Upper lobe of left lung (tissue), 6 donors: Measurements from ENCODE around the gene QPRT. TPM values are rescaled to one million over a fixed set of nuclear protein-coding genes. Genes with fewer than 3 reads are reported as not detected.
"Not testable (repeated sequence)": the region's sequence is repeated elsewhere in the genome, so short reads cannot be mapped to it uniquely, and the experiment has no call there.

Experiments used
- ATAC-seq, 2 donors: fragments of 200-7000 bp; cut with Tn5 transposase; one replicate each; pipeline ENCODE4 v1.9.1; 2022; ENCODE audit warnings: mild to moderate bottlenecking in 2 of 2, moderate library complexity in 2 of 2; ENCODE audit not compliant: low FRiP score in 2 of 2
- DNase-seq, 2 donors: peaks; one replicate each; pipeline ENCODE4 v3.0.0-alpha.2; 2019 to 2020
- H3K27ac ChIP-seq, 4 donors: fragments of 200-600 bp; sonication (generic); one replicate each; pipeline ENCODE4 v1.5.1; 2016 to 2019
- H3K27me3 ChIP-seq, 4 donors: fragments of 200-600 bp; sonication (generic); one replicate each; pipeline ENCODE4 v1.5.1; 2017 to 2019
- H3K36me3 ChIP-seq, 4 donors: fragments of 200-600 bp; sonication (generic); one replicate each; pipeline ENCODE4 v1.5.1; 2016 to 2019
- H3K4me1 ChIP-seq, 4 donors: fragments of 200-600 bp; sonication (generic); one replicate each; pipeline ENCODE4 v1.5.1; 2018 to 2019
- H3K4me3 ChIP-seq, 4 donors: fragments of 200-600 bp; sonication (generic); one replicate each; pipeline ENCODE4 v1.5.1; 2017 to 2019; ENCODE audit warnings: mild to moderate bottlenecking in 2 of 4, moderate library complexity in 1 of 4
- H3K9me3 ChIP-seq, 4 donors: fragments of 200-600 bp; sonication (generic); one replicate each; pipeline ENCODE4 v1.5.1; 2018 to 2019
- EP300 ChIP-seq, 4 donors: sonication (generic); formaldehyde crosslinking; IDR thresholded peaks; one replicate each; pipeline ENCODE4 v1.5.1; 2017; ENCODE audit warnings: antibody characterized with exemption in 4 of 4, control low read depth in 2 of 4
- POLR2A ChIP-seq, 4 donors: fragments of 450-650 bp; IDR thresholded peaks; one replicate each; pipeline ENCODE4 v1.5.1; 2016 to 2017; ENCODE audit warnings: antibody characterized with exemption in 4 of 4, mild to moderate bottlenecking in 2 of 4
- POLR2AphosphoS5 ChIP-seq, 2 donors: sonication (generic); formaldehyde crosslinking; IDR thresholded peaks; one replicate each; pipeline ENCODE4 v1.5.1; 2017; ENCODE audit warnings: antibody characterized with exemption in 2 of 2
- WGBS, 2 donors: methylation state at CpG; one replicate each; pipeline ENCODE4 v1.1.5; 2017 to 2018; 5-methylcytosine and 5-hydroxymethylcytosine counted together
- total RNA-seq, 6 donors: library from RNA; depleted of rRNA in 4 of 6; stranded (reverse); fragments of >200 nt in 4 of 6; gene quantifications; one replicate each; pipeline versions ENCODE4 v1.1.0 to v1.2.1, GENCODE V29; 2016 to 2021
- TF ChIP-seq, protein P1 (sequence below), 6 experiments: fragments of 450-650 bp in 4 of 6; fragments of 200-600 bp in 2 of 6; sonication (generic) in 2 of 6; IDR thresholded peaks; one replicate each; pipeline ENCODE4 v1.5.1; 2016 to 2019; ENCODE audit warnings: antibody characterized with exemption in 6 of 6
- donor health status: DM: no; HTN: no; CAD: no; lungs with moderate emphysema.
- donor health status: DM: no; HTN: yes; CAD: no; lungs with severe emphysema.

The QPRT gene
- total RNA-seq, 6 donors from 2014 or later = 4.8 to 17.8 (median 9.8) TPM

DNA sequence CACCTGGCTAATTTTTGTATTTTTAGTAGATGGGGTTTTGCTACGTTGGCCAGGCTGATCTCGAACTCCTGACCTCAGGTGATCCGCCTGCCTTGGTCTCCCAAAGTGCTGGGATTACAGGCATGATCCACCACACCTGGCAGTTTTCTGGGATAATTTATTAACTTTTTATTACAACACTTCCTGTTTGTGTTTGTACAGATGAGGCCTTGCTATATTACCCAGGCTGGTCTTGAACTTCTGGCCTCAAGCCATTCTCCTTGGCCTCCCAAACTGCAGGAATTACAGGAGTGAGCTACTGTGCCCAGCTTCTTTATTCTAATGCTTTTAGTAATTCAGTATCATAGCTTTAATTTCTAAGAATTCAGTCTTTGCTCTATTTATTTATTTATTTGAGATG, 32.0 kb upstream of the QPRT start:
- 82 to 100% methylated on average over 3 of the region's 3 CpGs for WGBS, 2 donors
- DNase-seq = no peak
- no peak for ATAC-seq

DNA sequence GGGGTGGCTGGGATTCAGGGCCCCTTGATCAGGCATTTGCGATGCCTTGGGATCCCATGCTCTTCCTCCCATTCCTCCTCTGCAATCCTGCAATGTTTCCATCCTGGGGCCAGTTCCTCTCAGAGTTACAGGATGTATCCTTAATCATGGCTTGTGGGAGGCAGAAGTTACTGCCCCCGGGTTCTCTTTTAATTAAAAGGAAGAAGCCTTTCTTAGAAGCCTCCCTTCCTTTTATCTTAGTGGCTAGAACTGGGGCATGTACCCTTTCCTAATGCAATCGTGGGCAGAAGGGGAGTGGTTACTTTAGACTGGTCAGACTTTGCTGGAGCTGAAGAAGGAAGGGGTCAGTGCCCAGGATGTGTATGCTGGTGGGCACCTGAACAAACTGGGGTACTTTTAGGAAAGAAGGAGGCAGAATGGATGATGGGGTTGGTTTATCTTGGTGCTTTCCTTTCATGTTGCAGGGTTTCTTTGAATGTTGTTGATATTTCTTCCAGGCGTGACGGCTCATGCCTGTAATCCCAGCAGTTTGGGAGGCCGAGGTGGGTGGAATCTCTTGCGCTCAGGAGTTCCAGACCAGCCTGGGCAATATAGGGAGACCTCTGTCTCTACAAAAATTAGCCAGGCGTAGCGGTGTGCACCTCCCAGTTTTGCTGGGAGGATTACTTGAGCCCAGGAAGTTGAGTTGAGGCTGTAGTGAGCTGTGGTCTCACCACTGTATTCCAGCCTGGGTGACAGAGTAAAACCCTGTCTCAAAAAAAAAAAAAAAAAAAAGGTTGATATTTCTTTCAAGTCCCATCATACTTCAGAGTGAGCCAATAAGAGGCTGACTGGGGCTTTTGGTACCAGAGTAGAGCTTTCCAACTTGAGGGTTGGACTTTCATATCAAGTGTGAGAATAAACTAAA, 29.1 kb upstream of the QPRT start:
- Histone ChIP-seq H3K27me3 (no peaks in the 10 kb centered on the region), H3K4me1 (no peaks in the 10 kb centered on the region), H3K27ac (no peak overlapping the region), H3K4me3 (no peak overlapping the region), H3K9me3 (no peaks in the 10 kb centered on the region), H3K36me3 (no peaks in the 10 kb centered on the region)
- 65 to 71% methylated on average over 9 of the region's 9 CpGs for WGBS, 2 donors
- TF ChIP-seq POLR2A (IDR thresholded peaks at IDR 0.05) = no peak
- TF ChIP-seq, protein P1, sequence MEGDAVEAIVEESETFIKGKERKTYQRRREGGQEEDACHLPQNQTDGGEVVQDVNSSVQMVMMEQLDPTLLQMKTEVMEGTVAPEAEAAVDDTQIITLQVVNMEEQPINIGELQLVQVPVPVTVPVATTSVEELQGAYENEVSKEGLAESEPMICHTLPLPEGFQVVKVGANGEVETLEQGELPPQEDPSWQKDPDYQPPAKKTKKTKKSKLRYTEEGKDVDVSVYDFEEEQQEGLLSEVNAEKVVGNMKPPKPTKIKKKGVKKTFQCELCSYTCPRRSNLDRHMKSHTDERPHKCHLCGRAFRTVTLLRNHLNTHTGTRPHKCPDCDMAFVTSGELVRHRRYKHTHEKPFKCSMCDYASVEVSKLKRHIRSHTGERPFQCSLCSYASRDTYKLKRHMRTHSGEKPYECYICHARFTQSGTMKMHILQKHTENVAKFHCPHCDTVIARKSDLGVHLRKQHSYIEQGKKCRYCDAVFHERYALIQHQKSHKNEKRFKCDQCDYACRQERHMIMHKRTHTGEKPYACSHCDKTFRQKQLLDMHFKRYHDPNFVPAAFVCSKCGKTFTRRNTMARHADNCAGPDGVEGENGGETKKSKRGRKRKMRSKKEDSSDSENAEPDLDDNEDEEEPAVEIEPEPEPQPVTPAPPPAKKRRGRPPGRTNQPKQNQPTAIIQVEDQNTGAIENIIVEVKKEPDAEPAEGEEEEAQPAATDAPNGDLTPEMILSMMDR (IDR thresholded peaks at IDR 0.05) = no peak
- TF ChIP-seq POLR2AphosphoS5 (IDR thresholded peaks at IDR 0.05) = no peak
- no peak for TF ChIP-seq EP300 (IDR thresholded peaks at IDR 0.05)
- ATAC-seq (peak in 1 of 2 donors; percentile 66), DNase-seq (no peak)

More for the DNA sequence above, 32.0 kb upstream of the QPRT start:
- Histone ChIP-seq H3K4me3 (no peak overlapping the region), H3K9me3 (no peaks in the 10 kb centered on the region), H3K4me1 (no peaks in the 10 kb centered on the region), H3K27ac (no peak overlapping the region), H3K27me3 (no peaks in the 10 kb centered on the region), H3K36me3 (no peaks in the 10 kb centered on the region)
- no peak for TF ChIP-seq POLR2A (IDR thresholded peaks at IDR 0.05)
- no peak for TF ChIP-seq POLR2AphosphoS5 (IDR thresholded peaks at IDR 0.05)
- no peak for TF ChIP-seq EP300 (IDR thresholded peaks at IDR 0.05)

DNA sequence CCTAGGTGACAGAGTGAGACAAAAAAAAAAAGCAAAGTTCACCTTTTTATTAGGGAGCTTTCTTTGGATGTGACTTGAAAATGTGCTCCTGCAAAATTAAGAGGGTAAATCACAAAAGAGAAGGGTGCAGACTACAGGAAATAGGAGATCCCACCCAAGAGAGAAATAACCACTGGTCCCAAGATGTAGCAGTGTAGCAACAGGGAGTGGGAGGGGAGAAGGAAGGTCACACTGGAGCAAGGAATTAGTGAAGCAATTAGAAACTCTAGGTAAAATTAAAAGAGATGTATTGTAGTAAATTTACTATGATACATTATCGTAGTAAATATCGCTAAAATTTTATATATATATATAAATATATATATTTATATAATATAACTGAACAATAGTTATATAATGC, 28.2 kb upstream of the QPRT start:
- H3K27ac ChIP-seq = no peak overlapping the region
- no peaks in the 10 kb centered on the region for H3K36me3 ChIP-seq
- WGBS, 2 donors = 88 to 96% methylated on average over 2 of the region's 2 CpGs
- H3K9me3 ChIP-seq = no peaks in the 10 kb centered on the region
- TF ChIP-seq POLR2AphosphoS5 (IDR thresholded peaks at IDR 0.05) = no peak
- no peak for TF ChIP-seq EP300 (IDR thresholded peaks at IDR 0.05)
- TF ChIP-seq, protein P1 (IDR thresholded peaks at IDR 0.05) = no peak
- TF ChIP-seq POLR2A (IDR thresholded peaks at IDR 0.05) = no peak
- H3K4me1 ChIP-seq = no peaks in the 10 kb centered on the region
- ATAC-seq (no peak), DNase-seq (no peak)
- no peaks in the 10 kb centered on the region for H3K27me3 ChIP-seq
- H3K4me3 ChIP-seq = no peak overlapping the region

DNA sequence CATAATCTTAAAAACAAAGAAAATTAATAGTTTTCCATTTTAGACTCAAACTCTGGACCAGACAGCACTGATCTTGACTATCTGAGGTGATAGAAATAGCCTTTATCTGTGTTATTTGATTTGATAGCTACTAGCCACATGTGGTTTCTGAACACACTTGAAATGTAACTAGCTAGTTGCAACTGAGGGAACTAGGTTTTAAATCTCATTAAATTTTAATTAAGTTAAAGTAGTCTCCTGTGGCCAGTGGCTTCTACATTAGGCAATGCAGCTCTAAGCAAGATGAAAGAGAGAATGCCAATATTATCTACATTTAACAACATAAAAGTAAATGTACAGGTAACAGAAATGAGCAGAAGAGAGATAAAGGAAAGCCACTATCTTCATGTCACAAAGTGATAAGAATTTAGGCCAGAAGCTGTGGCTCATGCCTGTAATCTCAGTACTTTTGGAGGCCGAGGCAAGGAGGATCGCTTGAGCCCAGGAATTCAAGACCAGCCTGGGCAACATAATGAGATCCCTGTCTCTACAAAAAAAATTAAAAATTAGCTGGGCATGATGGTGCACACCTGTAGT, 27.1 kb upstream of the QPRT start:
- Histone ChIP-seq H3K27me3 (no peaks in the 10 kb centered on the region), H3K9me3 (no peaks in the 10 kb centered on the region), H3K4me1 (no peaks in the 10 kb centered on the region), H3K36me3 (no peaks in the 10 kb centered on the region), H3K4me3 (no peak overlapping the region), H3K27ac (no peak overlapping the region)
- WGBS, 2 donors = 89 to 94% methylated on average over 2 of the region's 2 CpGs
- no peak for DNase-seq
- no peak for ATAC-seq
- TF ChIP-seq POLR2A (IDR thresholded peaks at IDR 0.05) = no peak
- TF ChIP-seq, protein P1 (IDR thresholded peaks at IDR 0.05) = no peak
- TF ChIP-seq EP300 (IDR thresholded peaks at IDR 0.05) = no peak
- no peak for TF ChIP-seq POLR2AphosphoS5 (IDR thresholded peaks at IDR 0.05)

DNA sequence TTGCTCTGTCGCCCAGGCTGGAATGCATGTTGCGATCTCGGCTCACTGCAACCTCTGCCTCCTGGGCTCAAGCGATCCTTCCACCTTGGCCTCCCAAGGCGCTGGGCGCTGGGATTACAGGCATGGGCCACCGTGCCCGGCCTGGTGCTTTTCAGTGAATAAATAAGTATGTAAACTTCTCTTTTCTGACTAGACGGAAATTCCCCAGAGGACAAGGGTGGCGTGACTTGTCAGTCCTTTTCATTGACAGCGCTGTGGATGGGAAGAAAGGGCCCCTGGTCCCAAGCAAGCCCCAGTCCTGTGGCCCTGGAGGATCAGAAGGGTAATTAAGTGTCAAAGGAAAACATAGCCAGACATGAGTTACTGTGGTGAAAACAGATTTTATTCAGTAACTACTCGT, 25.5 kb upstream of the QPRT start:
- H3K27ac ChIP-seq = no peak overlapping the region
- TF ChIP-seq POLR2A (IDR thresholded peaks at IDR 0.05) (no peak), POLR2AphosphoS5 (IDR thresholded peaks at IDR 0.05) (no peak), EP300 (IDR thresholded peaks at IDR 0.05) (no peak)
- TF ChIP-seq, protein P1 (IDR thresholded peaks at IDR 0.05) = no peak

DNA sequence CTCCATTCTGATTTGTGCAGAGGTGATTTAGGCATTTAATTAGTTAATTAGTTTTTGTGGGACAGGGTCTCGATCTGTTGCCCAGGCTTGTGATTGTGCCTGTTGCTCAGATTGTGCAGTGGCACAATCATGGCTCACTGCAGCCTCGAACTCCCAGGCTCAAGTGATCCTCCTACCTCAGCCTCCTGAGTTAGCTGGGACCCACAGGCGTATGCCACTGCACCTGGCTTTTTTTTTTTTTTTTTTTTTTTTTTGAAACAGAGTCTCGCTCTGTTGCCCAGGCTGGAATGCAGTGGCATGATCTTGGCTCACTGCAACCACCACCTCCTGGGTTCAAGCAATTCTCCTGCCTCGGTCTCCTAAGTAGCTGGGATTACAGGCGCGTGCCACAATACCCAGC, 25.1 kb upstream of the QPRT start:
- H3K27ac ChIP-seq, H3K4me3 ChIP-seq, H3K27me3 ChIP-seq, H3K9me3 ChIP-seq, H3K4me1 ChIP-seq, H3K36me3 ChIP-seq, ATAC-seq, DNase-seq: not testable (repeated sequence)
- WGBS, 2 donors = 89 to 90% methylated on average over 7 of the region's 7 CpGs

More for the DNA sequence above, 25.5 kb upstream of the QPRT start:
- no peaks in the 10 kb centered on the region for H3K9me3 ChIP-seq
- H3K4me3 ChIP-seq = no peak overlapping the region
- no peaks in the 10 kb centered on the region for H3K36me3 ChIP-seq
- no peaks in the 10 kb centered on the region for H3K4me1 ChIP-seq
- ATAC-seq (peak in 1 of 2 donors; percentile 40), DNase-seq (peak; percentile 46 to 47)
- 61 to 63% methylated on average over 10 to 12 of the region's 12 CpGs for WGBS, 2 donors
- H3K27me3 ChIP-seq = no peaks in the 10 kb centered on the region
